Gastrocnemius medialis (tissue), 4 donors: ENCODE results near the gene BBS1.

Source experiments
- POLR2A ChIP-seq, 2 donors: fragments of 450-650 bp; IDR thresholded peaks; one replicate each; pipeline ENCODE4 v1.6.1; 2017; ENCODE audit warnings: antibody characterized with exemption in 2 of 2, mild to moderate bottlenecking in 2 of 2, moderate library complexity in 2 of 2
- TF ChIP-seq, protein P1 (sequence below), 5 experiments: fragments of 450-650 bp in 3 of 5; fragments of 200-600 bp in 2 of 5; sonication (generic) in 2 of 5; IDR thresholded peaks in 4 of 5; conservative IDR thresholded peaks in 1 of 5; 1 replicate in 4 of 5; 2 replicates in 1 of 5; pipeline ENCODE4 v1.5.1; 2016 to 2019; ENCODE audit warnings: antibody characterized with exemption in 5 of 5, mild to moderate bottlenecking in 3 of 5, moderate library complexity in 3 of 5

DNA sequence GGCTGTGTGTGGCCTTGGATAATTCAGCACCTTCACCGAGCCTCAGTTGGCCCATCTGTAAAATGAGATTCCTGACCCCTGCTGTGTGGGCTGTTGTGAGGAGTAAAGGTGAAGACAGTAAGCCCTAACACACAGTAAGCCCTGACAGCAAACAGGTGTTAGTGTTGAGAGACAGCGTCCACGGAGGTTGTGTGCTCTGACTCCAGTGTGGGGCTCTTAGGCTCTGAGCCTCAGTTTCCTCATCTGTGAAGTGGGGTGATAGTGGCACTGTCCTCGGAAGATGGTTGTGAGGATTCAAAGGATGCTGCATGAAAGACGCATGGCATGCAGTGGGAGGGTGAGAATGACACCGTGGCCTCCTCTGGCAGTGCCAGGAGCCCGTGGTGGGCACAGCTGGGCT, 16.0 kb upstream of the BBS1 start:
- TF ChIP-seq, protein P1, sequence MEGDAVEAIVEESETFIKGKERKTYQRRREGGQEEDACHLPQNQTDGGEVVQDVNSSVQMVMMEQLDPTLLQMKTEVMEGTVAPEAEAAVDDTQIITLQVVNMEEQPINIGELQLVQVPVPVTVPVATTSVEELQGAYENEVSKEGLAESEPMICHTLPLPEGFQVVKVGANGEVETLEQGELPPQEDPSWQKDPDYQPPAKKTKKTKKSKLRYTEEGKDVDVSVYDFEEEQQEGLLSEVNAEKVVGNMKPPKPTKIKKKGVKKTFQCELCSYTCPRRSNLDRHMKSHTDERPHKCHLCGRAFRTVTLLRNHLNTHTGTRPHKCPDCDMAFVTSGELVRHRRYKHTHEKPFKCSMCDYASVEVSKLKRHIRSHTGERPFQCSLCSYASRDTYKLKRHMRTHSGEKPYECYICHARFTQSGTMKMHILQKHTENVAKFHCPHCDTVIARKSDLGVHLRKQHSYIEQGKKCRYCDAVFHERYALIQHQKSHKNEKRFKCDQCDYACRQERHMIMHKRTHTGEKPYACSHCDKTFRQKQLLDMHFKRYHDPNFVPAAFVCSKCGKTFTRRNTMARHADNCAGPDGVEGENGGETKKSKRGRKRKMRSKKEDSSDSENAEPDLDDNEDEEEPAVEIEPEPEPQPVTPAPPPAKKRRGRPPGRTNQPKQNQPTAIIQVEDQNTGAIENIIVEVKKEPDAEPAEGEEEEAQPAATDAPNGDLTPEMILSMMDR (IDR thresholded peaks at IDR 0.05 in 4 of 5, conservative IDR thresholded peaks at IDR 0.05 in 1 of 5): no peak
- no peak for TF ChIP-seq POLR2A (IDR thresholded peaks at IDR 0.05)
